Measurements from ENCODE around the gene ITCH.

DNA sequence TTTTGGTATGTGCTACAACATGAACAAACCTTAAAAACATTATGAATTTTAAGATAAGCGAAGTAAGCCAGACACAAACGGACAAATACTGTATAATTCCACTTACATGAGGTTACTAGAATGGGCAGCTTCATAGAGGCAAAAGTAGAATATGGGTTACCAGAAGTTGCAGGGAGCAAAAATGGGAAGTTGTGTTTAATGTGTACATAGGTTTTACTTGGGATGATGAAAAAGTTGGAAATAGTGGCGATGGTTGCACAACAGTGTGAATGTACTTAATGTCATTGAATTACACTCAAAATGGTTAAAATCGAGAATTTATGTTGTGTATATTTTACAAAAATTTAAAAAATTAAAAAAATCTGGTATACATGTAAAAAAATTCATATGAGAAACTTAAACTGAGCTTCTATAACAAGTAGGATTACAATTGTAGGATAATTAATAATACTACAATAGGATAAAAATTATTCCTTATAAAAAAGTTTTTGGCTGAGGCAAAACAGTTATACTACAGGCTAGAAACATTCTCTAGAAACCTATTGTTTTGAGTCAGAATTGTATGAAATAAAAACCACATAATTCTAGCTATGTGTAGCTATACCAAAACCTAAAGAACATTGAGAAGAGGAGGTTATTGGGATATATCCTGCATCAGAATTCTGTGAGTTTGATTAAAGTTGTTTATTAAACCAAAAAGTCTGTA is 128.3 kb downstream of the ITCH start:
- TF ChIP-seq, protein P1, sequence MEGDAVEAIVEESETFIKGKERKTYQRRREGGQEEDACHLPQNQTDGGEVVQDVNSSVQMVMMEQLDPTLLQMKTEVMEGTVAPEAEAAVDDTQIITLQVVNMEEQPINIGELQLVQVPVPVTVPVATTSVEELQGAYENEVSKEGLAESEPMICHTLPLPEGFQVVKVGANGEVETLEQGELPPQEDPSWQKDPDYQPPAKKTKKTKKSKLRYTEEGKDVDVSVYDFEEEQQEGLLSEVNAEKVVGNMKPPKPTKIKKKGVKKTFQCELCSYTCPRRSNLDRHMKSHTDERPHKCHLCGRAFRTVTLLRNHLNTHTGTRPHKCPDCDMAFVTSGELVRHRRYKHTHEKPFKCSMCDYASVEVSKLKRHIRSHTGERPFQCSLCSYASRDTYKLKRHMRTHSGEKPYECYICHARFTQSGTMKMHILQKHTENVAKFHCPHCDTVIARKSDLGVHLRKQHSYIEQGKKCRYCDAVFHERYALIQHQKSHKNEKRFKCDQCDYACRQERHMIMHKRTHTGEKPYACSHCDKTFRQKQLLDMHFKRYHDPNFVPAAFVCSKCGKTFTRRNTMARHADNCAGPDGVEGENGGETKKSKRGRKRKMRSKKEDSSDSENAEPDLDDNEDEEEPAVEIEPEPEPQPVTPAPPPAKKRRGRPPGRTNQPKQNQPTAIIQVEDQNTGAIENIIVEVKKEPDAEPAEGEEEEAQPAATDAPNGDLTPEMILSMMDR (IDR thresholded peaks at IDR 0.05; ENCODE audit: insufficient read depth, low read length, poor library complexity, severe bottlenecking), result no peak
- TF ChIP-seq EZH2phosphoT487 (conservative IDR thresholded peaks at IDR 0.05; ENCODE audit: low read length), result no peak
